HG03039 (cell line): ENCODE results near the gene TECRL.

Experiments
- ATAC-seq: cut with Tn5 transposase; IDR thresholded peaks from one replicate; pipeline ENCODE4 v1.9.1; 2021; ENCODE audit warnings: mild to moderate bottlenecking, moderate library complexity; ENCODE audit not compliant: unreplicated experiment

The TECRL gene

GRCh38 chr4:64330143-64330542 lies 79.1 kb downstream of the TECRL start:
- ATAC-seq, result no peak

- ATAC-seq, result no peak
These were observed 82.0 kb downstream of the TECRL start for GRCh38 chr4:64327237-64327636.

- no peak for ATAC-seq
These were observed 82.7 kb downstream of the TECRL start for GRCh38 chr4:64326507-64326906.

GRCh38 chr4:64306255-64306565 lies 103.0 kb downstream of the TECRL start:
- no peak for ATAC-seq

- ATAC-seq, result no peak
These were observed 103.5 kb downstream of the TECRL start for GRCh38 chr4:64305565-64306254.

GRCh38 chr4:64272432-64272831 lies 136.8 kb downstream of the TECRL start:
- no peak for ATAC-seq

DNA sequence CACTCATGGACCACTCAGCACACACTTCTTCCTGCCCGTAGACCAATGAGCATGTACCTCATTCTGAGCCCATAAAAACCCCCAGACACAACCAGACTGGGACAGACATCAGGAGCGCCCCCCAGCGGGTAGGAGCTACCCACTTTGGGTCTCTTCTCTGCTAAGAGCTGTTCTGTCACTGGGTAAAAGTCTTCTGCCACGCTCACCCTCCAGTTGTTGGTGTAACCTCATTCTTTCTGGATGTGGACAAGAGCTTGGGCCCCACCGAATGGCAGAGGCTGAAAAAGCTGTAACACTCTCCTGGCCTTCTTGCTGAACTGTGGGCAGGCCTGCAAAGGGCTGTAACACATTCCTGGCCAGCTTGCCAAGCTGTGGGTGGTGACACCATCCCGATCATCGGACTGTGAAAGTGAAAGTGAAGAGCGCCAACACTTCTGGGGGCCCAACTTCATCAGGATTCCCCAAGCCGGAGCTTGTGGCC lies 137.6 kb downstream of the TECRL start:
- no peak for ATAC-seq

DNA sequence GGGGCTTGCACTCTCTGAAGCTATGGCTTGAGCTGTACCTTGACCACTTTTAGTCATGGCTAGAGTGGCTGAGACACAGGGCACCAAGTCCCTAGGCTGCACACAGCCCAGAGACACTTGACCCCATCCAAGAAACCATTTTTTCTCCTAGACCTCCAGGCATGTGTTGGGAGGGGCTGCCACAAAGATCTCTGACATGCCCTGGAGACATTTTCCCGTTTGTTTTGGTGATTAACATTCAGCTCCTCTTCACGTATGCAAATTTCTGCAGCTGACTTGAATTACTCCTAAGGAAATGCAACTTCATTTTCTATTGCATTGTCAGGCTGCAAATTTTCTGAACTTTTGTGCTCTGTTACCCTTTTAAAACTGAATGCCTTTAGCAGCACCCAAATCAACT lies 142.6 kb downstream of the TECRL start:
- ATAC-seq, result no peak

DNA sequence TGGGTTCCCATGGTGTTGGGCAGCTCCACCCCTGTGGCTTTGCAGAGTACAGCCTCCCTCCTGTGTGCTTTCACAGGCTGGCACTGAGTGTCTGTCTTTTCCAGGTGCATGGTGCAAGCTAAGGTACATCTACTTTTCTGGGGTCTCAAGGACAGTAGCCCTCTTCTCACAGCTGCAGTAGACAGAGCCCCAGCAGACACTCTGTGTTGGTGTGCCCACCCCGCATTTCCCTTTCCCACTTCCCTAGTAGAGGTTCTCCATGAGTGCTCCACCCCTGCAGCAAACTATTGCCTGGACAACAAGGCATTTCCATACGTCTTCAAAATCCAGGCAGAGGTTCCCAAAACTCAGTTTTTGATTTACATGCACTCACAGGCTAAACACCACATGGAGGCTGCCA lies 143.0 kb downstream of the TECRL start:
- ATAC-seq, result no peak

GRCh38 chr4:64251781-64252180 lies 157.5 kb downstream of the TECRL start:
- no peak for ATAC-seq

DNA sequence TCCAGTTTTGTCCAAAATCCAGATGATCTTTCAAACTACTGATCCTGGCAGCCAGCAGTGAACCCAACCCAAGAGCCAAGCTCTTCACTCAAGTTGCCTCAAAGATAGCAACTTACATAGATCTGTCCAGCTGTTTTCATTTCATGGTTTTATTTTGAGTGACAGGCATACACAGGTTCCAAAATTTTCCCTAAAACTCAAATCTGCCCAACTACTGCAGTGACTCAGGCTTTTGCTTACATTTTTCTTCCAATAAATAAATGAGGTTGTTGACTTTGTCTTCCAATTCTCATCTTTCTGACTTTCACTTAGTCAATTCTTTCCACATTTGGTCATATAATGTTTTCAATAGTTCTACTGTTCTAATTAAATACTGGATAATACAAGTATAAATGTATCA lies 158.8 kb downstream of the TECRL start:
- ATAC-seq, result no peak

DNA sequence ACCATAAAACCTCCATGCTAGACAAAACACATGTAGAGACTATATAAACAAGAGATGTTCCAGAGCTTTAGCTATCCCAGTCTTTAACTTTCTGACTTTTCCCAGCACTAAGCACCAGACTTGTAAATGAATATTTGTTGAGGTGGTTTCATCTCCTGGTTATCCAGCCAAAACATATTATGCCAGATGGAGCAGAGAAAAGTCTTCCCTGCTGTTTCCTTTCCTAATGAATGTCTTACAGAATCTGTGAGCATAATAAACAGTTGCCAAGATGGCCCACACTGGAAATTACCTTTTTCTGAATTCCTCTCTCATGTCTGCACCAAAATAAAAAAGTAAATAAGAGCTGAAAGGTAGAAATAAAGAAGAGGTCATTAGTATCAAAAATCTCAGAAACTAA lies 159.2 kb downstream of the TECRL start:
- ATAC-seq, result no peak

GRCh38 chr4:64248186-64248585 lies 161.1 kb downstream of the TECRL start:
- ATAC-seq, result no peak

GRCh38 chr4:64230709-64231310 lies 178.4 kb downstream of the TECRL start:
- no peak for ATAC-seq
